WTC11 (cell line): ENCODE data around the gene NFIA. TPM values are rescaled to one million over a fixed set of nuclear protein-coding genes. Genes with fewer than 3 reads are reported as not detected.

ENCODE experiments used
- ATAC-seq: fragments of 200-7000 bp; cut with Tn5 transposase; 2 replicates; pipeline ENCODE4 v1.10.0; 2021; ENCODE audit warnings: mild to moderate bottlenecking, moderate library complexity
- CTCF ChIA-PET: fragments of 300-600 bp; sonication (Branson Sonifier 250); formaldehyde crosslinking; loops from one replicate; lab custom pipeline; 2021; ENCODE audit warnings: antibody characterized with exemption; lab: Charles Lee
- POLR2A ChIA-PET: fragments of 350-600 bp; sonication (Branson Sonifier 250); formaldehyde crosslinking; loops from one replicate; lab custom pipeline; 2021; ENCODE audit warnings: antibody characterized with exemption; lab: Charles Lee
- DNase-seq: peaks from one replicate; pipeline ENCODE4 v3.0.0; 2021; ENCODE audit warnings: low spot score
- H3K27ac Mint-ChIP-seq: 2 replicates; pipeline ENCODE4 v1.8.0; 2021; ENCODE audit warnings: mixed read lengths
- H3K27me3 Mint-ChIP-seq: 2 replicates; pipeline ENCODE4 v1.8.0; 2021; ENCODE audit warnings: low read depth, mild to moderate bottlenecking, moderate library complexity, mixed read lengths
- H3K36me3 Mint-ChIP-seq: 2 replicates; pipeline ENCODE4 v1.8.0; 2021; ENCODE audit warnings: mixed read lengths
- H3K4me1 Mint-ChIP-seq: 2 replicates; pipeline ENCODE4 v1.8.0; 2022; ENCODE audit warnings: mixed read lengths
- H3K4me3 Mint-ChIP-seq: 2 replicates; pipeline ENCODE4 v1.8.0; 2021; ENCODE audit warnings: mild to moderate bottlenecking, moderate library complexity, mixed read lengths
- H3K9me3 Mint-ChIP-seq: 2 replicates; pipeline ENCODE4 v1.8.0; 2021; ENCODE audit warnings: mixed read lengths
- AFF4 ChIP-seq: sonication (generic); formaldehyde crosslinking; IDR thresholded peaks from 2 replicates; pipeline ENCODE4 v1.8.1; 2023; ENCODE audit warnings: mild to moderate bottlenecking, missing genetic modification reagents, borderline replicate concordance
- ATF1 ChIP-seq: sonication (generic); formaldehyde crosslinking; IDR thresholded peaks from 2 replicates; pipeline ENCODE4 v1.8.1; 2023; ENCODE audit warnings: mild to moderate bottlenecking, moderate library complexity, missing genetic modification reagents
- E2F5 ChIP-seq: sonication (generic); formaldehyde crosslinking; IDR thresholded peaks from 2 replicates; pipeline ENCODE4 v1.8.1; 2022; ENCODE audit warnings: mild to moderate bottlenecking, moderate library complexity, missing genetic modification reagents
- FOXJ3 ChIP-seq: sonication (generic); formaldehyde crosslinking; IDR thresholded peaks from 2 replicates; pipeline ENCODE4 v1.9.0; 2021; ENCODE audit warnings: missing genetic modification reagents, mild to moderate bottlenecking, borderline replicate concordance
- GABPB1 ChIP-seq: sonication (generic); formaldehyde crosslinking; IDR thresholded peaks from 2 replicates; pipeline ENCODE4 v1.8.1; 2023; ENCODE audit warnings: mild to moderate bottlenecking, missing genetic modification reagents
- HMGXB4 ChIP-seq: sonication (generic); formaldehyde crosslinking; IDR thresholded peaks from 2 replicates; pipeline ENCODE4 v1.8.1; 2023; ENCODE audit warnings: mild to moderate bottlenecking, moderate library complexity, missing genetic modification reagents
- IRF1 ChIP-seq: sonication (generic); formaldehyde crosslinking; IDR thresholded peaks from 2 replicates; pipeline ENCODE4 v1.8.0; 2023; ENCODE audit warnings: missing genetic modification reagents
- MLX ChIP-seq: sonication (generic); formaldehyde crosslinking; IDR thresholded peaks from 2 replicates; pipeline ENCODE4 v1.8.1; 2023; ENCODE audit warnings: mild to moderate bottlenecking, missing genetic modification reagents, moderate library complexity
- NFATC4 ChIP-seq: fragments of 250-450 bp; sonication (Bioruptor Pico); IDR thresholded peaks from 2 replicates; pipeline ENCODE4 v1.9.0; 2021; ENCODE audit warnings: mild to moderate bottlenecking
- PRDM15 ChIP-seq: sonication (generic); formaldehyde crosslinking; IDR thresholded peaks from 2 replicates; pipeline ENCODE4 v1.8.0; 2022; ENCODE audit warnings: missing genetic modification reagents
- RELA ChIP-seq: sonication (generic); formaldehyde crosslinking; IDR thresholded peaks from 2 replicates; pipeline ENCODE4 v1.8.1; 2022; ENCODE audit warnings: missing genetic modification reagents, mild to moderate bottlenecking, borderline replicate concordance
- SMAD4 ChIP-seq: sonication (generic); formaldehyde crosslinking; IDR thresholded peaks from 2 replicates; pipeline ENCODE4 v1.8.0; 2022; ENCODE audit warnings: mild to moderate bottlenecking, missing genetic modification reagents
- SP1 ChIP-seq: sonication (generic); formaldehyde crosslinking; conservative IDR thresholded peaks from 2 replicates; pipeline ENCODE4 v1.8.1; 2022; ENCODE audit warnings: missing genetic modification reagents
- ZBTB21 ChIP-seq: sonication (generic); formaldehyde crosslinking; IDR thresholded peaks from 2 replicates; pipeline ENCODE4 v1.8.1; 2023; ENCODE audit warnings: mild to moderate bottlenecking, missing genetic modification reagents, borderline replicate concordance
- ZNF317 ChIP-seq: sonication (generic); formaldehyde crosslinking; IDR thresholded peaks from 2 replicates; pipeline ENCODE4 v1.8.1; 2023; ENCODE audit warnings: low read depth, mild to moderate bottlenecking, moderate library complexity, missing genetic modification reagents, borderline replicate concordance
- ZNF396 ChIP-seq: fragments of 250-450 bp; sonication (Bioruptor Pico); IDR thresholded peaks from 2 replicates; pipeline ENCODE4 v1.8.0; 2021; ENCODE audit warnings: mild to moderate bottlenecking, moderate library complexity, borderline replicate concordance
- ZNF512 ChIP-seq: sonication (generic); formaldehyde crosslinking; IDR thresholded peaks from 2 replicates; pipeline ENCODE4 v1.8.1; 2022; ENCODE audit warnings: missing genetic modification reagents, borderline replicate concordance
- total RNA-seq: library from RNA; stranded (reverse); gene quantifications from 3 replicates; pipeline ENCODE4 v1.2.3, GENCODE V29; 2021

The NFIA gene
- total RNA-seq, 1 experiment from 2014 or later: 16.7 TPM

GRCh38 chr1:61043010-61043820 is 39.1 kb upstream of the NFIA start (continued):
- TF ChIP-seq PRDM15 (CRISPR knock-in tag) (no peak), ZNF317 (CRISPR knock-in tag) (no peak), ZNF512 (no peak), ATF1 (no peak), SMAD4 (CRISPR knock-in tag) (no peak), MLX (CRISPR knock-in tag) (no peak), NFATC4 (no peak), IRF1 (CRISPR knock-in tag) (no peak), AFF4 (CRISPR knock-in tag) (no peak), GABPB1 (CRISPR knock-in tag) (no peak), HMGXB4 (CRISPR knock-in tag) (peak; percentile 56)

- ATAC-seq (no peak), DNase-seq (no peak)
- ChIA-PET POLR2A (no interaction called here), CTCF (interaction anchor here (0.9 kb wide), 1 partner anchor 542 kb away, joined by 3 read pairs; no protein-coding TSS in a partner anchor)
- no peak overlapping the region for H3K4me3 Mint-ChIP-seq
- H3K9me3 Mint-ChIP-seq: no peaks in the 10 kb centered on the region
- peaks cover 40% of the 10 kb centered on the region for H3K27me3 Mint-ChIP-seq
- peaks cover 16% of the 10 kb centered on the region for H3K4me1 Mint-ChIP-seq
- no peaks in the 10 kb centered on the region for H3K36me3 Mint-ChIP-seq
- H3K27ac Mint-ChIP-seq: no peak overlapping the region
- TF ChIP-seq AFF4 (CRISPR knock-in tag) (no peak), RELA (CRISPR knock-in tag) (no peak), E2F5 (no peak), ZNF396 (no peak), ZNF317 (CRISPR knock-in tag) (no peak), ZBTB21 (CRISPR knock-in tag) (no peak), FOXJ3 (no peak), SP1 (CRISPR knock-in tag) (no peak)
These were observed 35.9 kb upstream of the NFIA start for GRCh38 chr1:61046434-61046833.
